ENCODE data around the gene BPIFB6.

DNA sequence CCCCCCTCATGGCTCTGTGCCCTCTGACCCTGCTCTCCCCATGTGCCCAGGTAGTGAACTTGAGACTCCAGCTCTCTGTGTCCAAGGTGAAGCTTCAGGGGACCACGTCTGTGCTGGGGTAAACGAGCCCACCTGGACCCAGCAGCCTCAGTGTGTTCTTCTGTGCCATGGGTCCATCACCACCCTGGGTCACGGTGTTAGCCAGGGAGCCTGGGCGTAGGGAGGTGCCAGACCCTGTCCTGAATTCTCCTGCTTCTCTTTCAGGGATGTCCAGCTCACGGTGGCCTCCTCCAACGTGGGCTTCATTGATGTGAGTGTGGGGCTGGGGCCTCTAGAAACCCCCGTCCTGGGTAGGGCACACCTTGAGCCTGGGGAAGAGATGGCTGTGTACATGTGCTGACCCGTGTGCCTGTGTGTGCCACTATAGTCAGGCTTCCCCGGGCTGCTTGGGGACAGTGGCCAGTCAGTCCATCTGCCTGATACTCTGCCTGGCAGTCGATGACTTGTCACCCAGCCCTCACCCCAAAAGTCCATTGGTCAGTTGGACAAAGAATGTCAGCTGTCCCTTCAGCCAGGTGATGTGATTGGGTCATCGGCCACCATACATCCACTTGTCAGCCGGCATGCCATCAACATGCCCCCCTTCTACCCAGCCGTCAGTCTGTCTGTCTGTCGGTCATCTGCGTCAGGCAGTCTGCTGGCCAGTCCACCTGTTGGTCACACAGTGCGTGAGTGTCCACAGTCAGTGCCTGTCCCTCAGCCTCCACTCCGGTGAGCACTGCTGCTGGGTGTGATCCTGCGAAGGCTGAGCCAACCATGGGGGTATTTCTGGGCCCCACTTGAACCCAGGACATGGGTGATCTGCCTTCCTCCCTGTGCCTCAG, 10.9 kb upstream of the BPIFB6 start:
- TF ChIP-seq POLR2AphosphoS5 (IDR thresholded peaks at IDR 0.05; ENCODE audit: low read depth, low read length) (no peak), REST (IDR thresholded peaks at IDR 0.05; ENCODE audit: insufficient read depth in 1 of 2, low read depth in 2 of 2, low read length in 2 of 2) (no peak), TAF1 (IDR thresholded peaks at IDR 0.05; ENCODE audit: borderline replicate concordance, insufficient read depth, low read length) (no peak)

Measured in PFSK-1 (cell line).